ENCODE results near the gene POT1. TPM values are rescaled to one million over a fixed set of nuclear protein-coding genes. Genes with fewer than 3 reads are reported as not detected.

Gene POT1
- total and polyA plus RNA-seq, 2 donors (not counting 3 experiments of a cell fraction or from before 2014, with no cell fraction given) = 11.1 to 22.4 TPM

GRCh38 chr7:124776153-124776552 lies 153.5 kb downstream of the POT1 start:
- POLR2A ChIA-PET = interaction anchor here (0.5 kb wide), 1 partner anchor 10 kb away, joined by 5 read pairs; the partner anchor contains the start of gene GPR37

More at GRCh38 chr7:124776153-124776552, 153.5 kb downstream of the POT1 start:
- BruUV-seq (replicated peaks) = no TSS peak
- Histone ChIP-seq H3K4me3 (replicated peaks in 1 of 3; ENCODE audit: insufficient read depth in 1 of 3, low read depth in 1 of 3, low read length in 3 of 3) (no peak overlapping the region), H3K27ac (ENCODE audit: insufficient read depth, low read depth, low read length) (no peak overlapping the region), H3K9me1 (replicated peaks; ENCODE audit: control insufficient read depth, extremely low read depth, insufficient read depth, low read length) (no peaks in the 10 kb centered on the region), H2AFZ (ENCODE audit: low read depth, low read length) (no peak overlapping the region), H4K20me1 (replicated peaks; ENCODE audit: control insufficient read depth, extremely low read depth, insufficient read depth, low read length) (no peaks in the 10 kb centered on the region), H3K4me1 (ENCODE audit: control insufficient read depth, extremely low read depth, insufficient read depth, low read length) (peaks cover under 1% of the 10 kb centered on the region), H3K27me3 (ENCODE audit: control insufficient read depth in 2 of 2, insufficient read depth in 2 of 2, low read length in 2 of 2) (peaks cover 0 to 1% of the 10 kb centered on the region in 2 experiments), H3K4me2 (ENCODE audit: insufficient read depth, low read length) (no peak overlapping the region), H3K9me3 (replicated peaks; ENCODE audit: control insufficient read depth, insufficient read depth, low read length) (no peaks in the 10 kb centered on the region), H3K9ac (replicated peaks; ENCODE audit: extremely low read depth, insufficient read depth, low read length) (no peak overlapping the region), H3K36me3 (ENCODE audit: control insufficient read depth in 2 of 2, extremely low read depth in 1 of 2, insufficient read depth in 2 of 2, low read length in 2 of 2) (no peaks in the 10 kb centered on the region), H3K79me2 (ENCODE audit: control insufficient read depth, insufficient read depth, low read length) (no peaks in the 10 kb centered on the region)
- CTCF ChIA-PET = interaction anchor here (0.6 to 1.9 kb wide), 2 partner anchors 8 to 9 kb away, joined by 3 to 14 read pairs; no protein-coding TSS in a partner anchor
- DNase-seq (ENCODE audit: low read depth, low spot score) (no peak), FAIRE-seq (peak; percentile 55)
- dilution Hi-C loops (cut with MboI; ENCODE audit: extremely low pct_ligation_motif_present, low sequenced_read_pairs) (no loop called here), intact Hi-C loops (cut with micrococcal nuclease) (no loop called here)
- TF ChIP-seq GATA2 (IDR thresholded peaks at IDR 0.05; ENCODE audit: insufficient read depth, insufficient read length, low read depth, low read length) (no peak), FOS (IDR thresholded peaks at IDR 0.05; ENCODE audit: borderline replicate concordance, insufficient read depth, low read length) (no peak), POLR2AphosphoS5 (IDR thresholded peaks at IDR 0.05; ENCODE audit: insufficient read depth, low read depth, low read length) (no peak), JUN (IDR thresholded peaks at IDR 0.05; ENCODE audit: borderline replicate concordance, insufficient read depth, insufficient read length, low read depth) (no peak), POLR2A (IDR thresholded peaks at IDR 0.05; ENCODE audit: low read depth, low read length) (no peak), MYC (IDR thresholded peaks at IDR 0.05; ENCODE audit: low read depth, low read length) (no peak), CTCF (IDR thresholded peaks at IDR 0.05; ENCODE audit: extremely low read depth in 1 of 2, insufficient read depth in 1 of 2, low read depth in 1 of 2, low read length in 2 of 2) (no peak), EZH2 (IDR thresholded peaks at IDR 0.05; ENCODE audit: borderline replicate concordance, low read depth, low read length, severe bottlenecking) (no peak)
- TF ChIP-seq, protein P1, sequence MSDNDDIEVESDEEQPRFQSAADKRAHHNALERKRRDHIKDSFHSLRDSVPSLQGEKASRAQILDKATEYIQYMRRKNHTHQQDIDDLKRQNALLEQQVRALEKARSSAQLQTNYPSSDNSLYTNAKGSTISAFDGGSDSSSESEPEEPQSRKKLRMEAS (IDR thresholded peaks at IDR 0.05; ENCODE audit: insufficient read depth, insufficient read length) = no peak
